Suprapubic skin (tissue), 4 donors: Measurements from ENCODE around the gene GBP5.

Source experiments
- CTCF ChIP-seq, 2 donors: fragments of 200-600 bp in 1 of 2; fragments of 450-650 bp in 1 of 2; sonication (generic) in 1 of 2; IDR thresholded peaks; one replicate each; pipeline ENCODE4 v1.5.1; 2016 to 2019; ENCODE audit warnings: antibody characterized with exemption in 2 of 2, mild to moderate bottlenecking in 1 of 2, moderate library complexity in 1 of 2
- EP300 ChIP-seq: sonication (generic); formaldehyde crosslinking; IDR thresholded peaks from one replicate; pipeline ENCODE4 v1.6.1; 2017; ENCODE audit warnings: antibody characterized with exemption
- POLR2A ChIP-seq, 2 donors: fragments of 450-650 bp; IDR thresholded peaks; one replicate each; pipeline ENCODE4 v1.6.1; 2017; ENCODE audit warnings: antibody characterized with exemption in 2 of 2, mild to moderate bottlenecking in 2 of 2, moderate library complexity in 2 of 2
- POLR2AphosphoS5 ChIP-seq, 3 donors: sonication (generic); formaldehyde crosslinking; IDR thresholded peaks; one replicate each; pipeline ENCODE4 v1.6.1; 2017; ENCODE audit warnings: antibody characterized with exemption in 3 of 3

- TF ChIP-seq CTCF (IDR thresholded peaks at IDR 0.05) (no peak), POLR2AphosphoS5 (IDR thresholded peaks at IDR 0.05) (no peak), POLR2A (IDR thresholded peaks at IDR 0.05) (no peak), EP300 (no peak)
These were observed 37.2 kb upstream of the GBP5 start for GRCh38 chr1:89309828-89310227.
